Smooth muscle cell (in vitro differentiated cells): Measurements from ENCODE around the gene PCDHGA11. TPM values are rescaled to one million over a fixed set of nuclear protein-coding genes. Genes with fewer than 3 reads are reported as not detected.

Experiments used
- polyA plus RNA-seq: library from polyadenylated mRNA; unstranded; fragments of >200 nt; fragmentation: Nextera tagmentation; extraction: Ambion mirVana; gene quantifications from 2 replicates; pipeline ENCODE4 v1.2.1, GENCODE V29; 2016
- total RNA-seq: library from RNA; depleted of rRNA; stranded (reverse); fragments of >200 nt; gene quantifications from 2 replicates; pipeline ENCODE4 v1.2.3, GENCODE V29; 2014

Gene PCDHGA11
- total and polyA plus RNA-seq, 2 experiments from 2014 or later: 8.0 to 8.7 TPM

Other genes starting within 250 kb of the PCDHGA11 start
Only the 30 nearest of the 37 such genes appear.
- 2.9 and 3.6 TPM in 2 replicates for gene PCDHB12, start 212.3 kb upstream of the PCDHGA11 start, total RNA-seq
- gene PCDHB12, start 212.3 kb upstream of the PCDHGA11 start, polyA plus RNA-seq: 0.57 and 1.0 TPM in 2 replicates
- gene PCDHB13, start 207.1 kb upstream of the PCDHGA11 start, total RNA-seq: 4.4 and 8.3 TPM in 2 replicates
- gene PCDHB13, start 207.1 kb upstream of the PCDHGA11 start, polyA plus RNA-seq: 1.8 and 2.6 TPM in 2 replicates
- 7.8 and 9.1 TPM in 2 replicates for gene PCDHB14, start 197.7 kb upstream of the PCDHGA11 start, total RNA-seq
- gene PCDHB14, start 197.7 kb upstream of the PCDHGA11 start, polyA plus RNA-seq: 2.6 and 4.6 TPM in 2 replicates
- 3.9 and 4.2 TPM in 2 replicates for gene PCDHB15, start 175.7 kb upstream of the PCDHGA11 start, total RNA-seq
- gene PCDHB15, start 175.7 kb upstream of the PCDHGA11 start, polyA plus RNA-seq: 1.8 and 2.1 TPM in 2 replicates
- gene SLC25A2, start 117.0 kb upstream of the PCDHGA11 start, total RNA-seq: not detected in 2 replicates
- 0.15 TPM in 1 of 2 replicates, not detected in the other for gene SLC25A2, start 117.0 kb upstream of the PCDHGA11 start, polyA plus RNA-seq
- gene TAF7, start 100.3 kb upstream of the PCDHGA11 start, total RNA-seq: 83.0 and 94.5 TPM in 2 replicates
- gene TAF7, start 100.3 kb upstream of the PCDHGA11 start, polyA plus RNA-seq: 85.9 and 105 TPM in 2 replicates
- gene PCDHGA1, start 90.5 kb upstream of the PCDHGA11 start, total RNA-seq: 0.58 and 0.63 TPM in 2 replicates
- 0.05 TPM in 1 of 2 replicates, not detected in the other for gene PCDHGA1, start 90.5 kb upstream of the PCDHGA11 start, polyA plus RNA-seq
- gene PCDHGA2, start 82.3 kb upstream of the PCDHGA11 start, total RNA-seq: 0.04 TPM in 1 of 2 replicates, not detected in the other
- gene PCDHGA2, start 82.3 kb upstream of the PCDHGA11 start, polyA plus RNA-seq: not detected in 2 replicates
- not detected in 2 replicates for gene PCDHGA3, start 77.2 kb upstream of the PCDHGA11 start, total RNA-seq
- not detected in 2 replicates for gene PCDHGA3, start 77.2 kb upstream of the PCDHGA11 start, polyA plus RNA-seq
- 0.27 and 0.81 TPM in 2 replicates for gene PCDHGB1, start 71.0 kb upstream of the PCDHGA11 start, total RNA-seq
- 0.40 TPM in 1 of 2 replicates, not detected in the other for gene PCDHGB1, start 71.0 kb upstream of the PCDHGA11 start, polyA plus RNA-seq
- 0.58 and 1.1 TPM in 2 replicates for gene PCDHGA4, start 66.0 kb upstream of the PCDHGA11 start, total RNA-seq
- gene PCDHGA4, start 66.0 kb upstream of the PCDHGA11 start, polyA plus RNA-seq: not detected in 2 replicates
- 0.18 and 1.1 TPM in 2 replicates for gene PCDHGB2, start 61.1 kb upstream of the PCDHGA11 start, total RNA-seq
- gene PCDHGB2, start 61.1 kb upstream of the PCDHGA11 start, polyA plus RNA-seq: not detected in 2 replicates
- gene PCDHGA5, start 56.9 kb upstream of the PCDHGA11 start, total RNA-seq: 0.09 and 0.22 TPM in 2 replicates
- gene PCDHGA5, start 56.9 kb upstream of the PCDHGA11 start, polyA plus RNA-seq: 0.13 TPM in 1 of 2 replicates, not detected in the other
- 0.40 TPM in 1 of 2 replicates, not detected in the other for gene PCDHGB3, start 50.8 kb upstream of the PCDHGA11 start, total RNA-seq
- gene PCDHGB3, start 50.8 kb upstream of the PCDHGA11 start, polyA plus RNA-seq: not detected in 2 replicates
- gene PCDHGA6, start 47.2 kb upstream of the PCDHGA11 start, total RNA-seq: 0.09 and 0.27 TPM in 2 replicates
- not detected in 2 replicates for gene PCDHGA6, start 47.2 kb upstream of the PCDHGA11 start, polyA plus RNA-seq
- gene PCDHGA7, start 38.3 kb upstream of the PCDHGA11 start, total RNA-seq: 0.09 and 0.27 TPM in 2 replicates
- gene PCDHGA7, start 38.3 kb upstream of the PCDHGA11 start, polyA plus RNA-seq: not detected in 2 replicates
- 37.1 and 43.1 TPM in 2 replicates for gene PCDHGB4, start 33.4 kb upstream of the PCDHGA11 start, total RNA-seq
- 20.0 and 27.5 TPM in 2 replicates for gene PCDHGB4, start 33.4 kb upstream of the PCDHGA11 start, polyA plus RNA-seq
- 3.2 and 3.3 TPM in 2 replicates for gene PCDHGA8, start 28.4 kb upstream of the PCDHGA11 start, total RNA-seq
- gene PCDHGA8, start 28.4 kb upstream of the PCDHGA11 start, polyA plus RNA-seq: 0.25 and 0.89 TPM in 2 replicates
- 3.2 and 3.3 TPM in 2 replicates for gene PCDHGB5, start 23.1 kb upstream of the PCDHGA11 start, total RNA-seq
- gene PCDHGB5, start 23.1 kb upstream of the PCDHGA11 start, polyA plus RNA-seq: 0.90 and 4.2 TPM in 2 replicates
- gene PCDHGA9, start 18.3 kb upstream of the PCDHGA11 start, total RNA-seq: 2.9 and 4.0 TPM in 2 replicates
- 0.08 and 0.23 TPM in 2 replicates for gene PCDHGA9, start 18.3 kb upstream of the PCDHGA11 start, polyA plus RNA-seq
- gene PCDHGB6, start 13.0 kb upstream of the PCDHGA11 start, total RNA-seq: 12.4 and 17.1 TPM in 2 replicates
- gene PCDHGB6, start 13.0 kb upstream of the PCDHGA11 start, polyA plus RNA-seq: 9.7 and 12.3 TPM in 2 replicates
- 24.6 and 24.7 TPM in 2 replicates for gene PCDHGA10, start 8.1 kb upstream of the PCDHGA11 start, total RNA-seq
- gene PCDHGA10, start 8.1 kb upstream of the PCDHGA11 start, polyA plus RNA-seq: 10.9 and 11.1 TPM in 2 replicates
- 25.3 and 37.5 TPM in 2 replicates for gene PCDHGB7, start 3.4 kb upstream of the PCDHGA11 start, total RNA-seq
- 21.3 and 24.6 TPM in 2 replicates for gene PCDHGB7, start 3.4 kb upstream of the PCDHGA11 start, polyA plus RNA-seq
- 1.7 and 4.5 TPM in 2 replicates for gene PCDHGA12, start 9.5 kb downstream of the PCDHGA11 start, total RNA-seq
- gene PCDHGA12, start 9.5 kb downstream of the PCDHGA11 start, polyA plus RNA-seq: 0.42 and 0.86 TPM in 2 replicates
- gene PCDHGC3, start 54.9 kb downstream of the PCDHGA11 start, total RNA-seq: 38.2 and 50.3 TPM in 2 replicates
- 98.4 and 111 TPM in 2 replicates for gene PCDHGC3, start 54.9 kb downstream of the PCDHGA11 start, polyA plus RNA-seq
- 1.2 and 3.8 TPM in 2 replicates for gene PCDHGC4, start 64.0 kb downstream of the PCDHGA11 start, total RNA-seq
- 0.12 and 0.16 TPM in 2 replicates for gene PCDHGC4, start 64.0 kb downstream of the PCDHGA11 start, polyA plus RNA-seq
- 1.8 and 3.4 TPM in 2 replicates for gene PCDHGC5, start 68.0 kb downstream of the PCDHGA11 start, total RNA-seq
- 1.5 and 3.3 TPM in 2 replicates for gene PCDHGC5, start 68.0 kb downstream of the PCDHGA11 start, polyA plus RNA-seq
- 25.2 and 26.7 TPM in 2 replicates for gene DIAPH1, start 197.9 kb downstream of the PCDHGA11 start, total RNA-seq
- gene DIAPH1, start 197.9 kb downstream of the PCDHGA11 start, polyA plus RNA-seq: 15.4 and 34.7 TPM in 2 replicates
- 47.4 and 50.2 TPM in 2 replicates for gene HDAC3, start 215.8 kb downstream of the PCDHGA11 start, total RNA-seq
- 66.9 and 79.8 TPM in 2 replicates for gene HDAC3, start 215.8 kb downstream of the PCDHGA11 start, polyA plus RNA-seq
- gene RELL2, start 215.9 kb downstream of the PCDHGA11 start, total RNA-seq: 2.6 and 4.2 TPM in 2 replicates
- gene RELL2, start 215.9 kb downstream of the PCDHGA11 start, polyA plus RNA-seq: 7.4 and 8.7 TPM in 2 replicates